SJSA1 (cell line): ENCODE data around the gene EXD3. TPM values are rescaled to one million over a fixed set of nuclear protein-coding genes. Genes with fewer than 3 reads are reported as not detected.
"Not testable (repeated sequence)": the region's sequence is repeated elsewhere in the genome, so short reads cannot be mapped to it uniquely, and the experiment has no call there.

Source experiments
- DNase-seq, 2 experiments: peaks; one replicate each; pipeline ENCODE4 v3.0.0-alpha.2; 2015 to 2020; ENCODE audit warnings: low spot score in 2 of 2, low read depth in 1 of 2
- H3K27ac ChIP-seq: fragments of 250-450 bp; sonication (Bioruptor Pico); 2 replicates; pipeline ENCODE4 v1.5.1; 2020; ENCODE audit warnings: mild to moderate bottlenecking, moderate library complexity
- H3K27me3 ChIP-seq: fragments of 250-450 bp; sonication (Bioruptor Pico); replicated peaks from 2 replicates; pipeline ENCODE4 v1.5.1; 2020; ENCODE audit warnings: mild to moderate bottlenecking, moderate library complexity
- H3K36me3 ChIP-seq: fragments of 250-450 bp; sonication (Bioruptor Pico); 2 replicates; pipeline ENCODE4 v1.5.1; 2020; ENCODE audit warnings: mild to moderate bottlenecking
- H3K4me1 ChIP-seq: fragments of 250-450 bp; sonication (Bioruptor Pico); replicated peaks from 2 replicates; pipeline ENCODE4 v1.6.1; 2021; ENCODE audit warnings: mild to moderate bottlenecking
- H3K4me3 ChIP-seq: fragments of 250-450 bp; sonication (Bioruptor Pico); 2 replicates; pipeline ENCODE4 v1.5.1; 2020; ENCODE audit warnings: mild to moderate bottlenecking
- H3K9me3 ChIP-seq: fragments of 250-450 bp; sonication (Bioruptor Pico); replicated peaks from 2 replicates; pipeline ENCODE4 v1.5.1; 2020; ENCODE audit warnings: mild to moderate bottlenecking
- total RNA-seq: library from RNA; depleted of rRNA; stranded (reverse); fragments of >200 nt; shearing (Covaris generic); gene quantifications from 2 replicates; pipeline ENCODE4 v1.2.3, GENCODE V29; 2014

EXD3 gene
- total RNA-seq, 1 experiment from 2014 or later, result 4.0 TPM

GRCh38 chr9:137410891-137411249, 12.1 kb downstream of the EXD3 start:
- Histone ChIP-seq H3K27me3 (no peaks in the 10 kb centered on the region), H3K4me3 (peak overlapping the region; percentile 25), H3K36me3 (peaks cover 8% of the 10 kb centered on the region; the same call in 1 of the 2 replicates), H3K9me3 (no peaks in the 10 kb centered on the region), H3K27ac (peak overlapping the region; percentile 66), H3K4me1 (peaks cover 61% of the 10 kb centered on the region)
- DNase-seq, result no peak

DNA sequence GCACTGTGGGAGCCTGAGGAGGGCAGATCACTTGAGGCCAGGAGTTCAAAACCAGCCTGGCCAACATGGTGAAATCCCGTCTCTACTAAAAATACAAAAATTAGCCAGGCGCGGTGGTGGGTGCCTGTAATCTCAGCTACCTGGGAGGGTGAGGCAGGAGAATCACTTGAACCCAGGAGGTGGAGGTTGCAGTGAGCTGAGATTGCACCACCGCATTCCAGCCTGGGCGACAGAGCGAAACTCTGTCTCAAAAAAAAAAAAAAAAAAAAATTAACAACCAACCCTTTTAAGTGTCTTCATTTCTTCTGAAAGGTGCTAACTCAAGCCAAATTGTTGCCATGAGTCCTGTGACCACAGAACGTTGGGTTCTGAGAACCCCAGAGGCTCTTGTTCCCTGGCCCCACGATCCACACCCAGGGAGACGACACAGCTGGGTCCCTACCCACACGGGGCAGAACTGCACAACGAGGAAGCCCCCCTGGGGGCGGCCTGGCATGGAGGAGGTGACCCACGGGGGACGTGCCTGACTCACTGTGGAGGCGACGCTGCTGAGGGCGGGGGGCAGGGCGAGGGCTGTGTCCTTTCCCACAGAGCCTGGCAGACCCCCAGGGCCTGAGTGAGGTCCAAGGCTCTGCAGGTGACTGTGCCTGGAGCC, 12.6 kb downstream of the EXD3 start:
- H3K4me1 ChIP-seq, result peaks cover 56% of the 10 kb centered on the region
- H3K27me3 ChIP-seq, DNase-seq, H3K36me3 ChIP-seq, H3K4me3 ChIP-seq, H3K9me3 ChIP-seq: not testable (repeated sequence)
- peak overlapping the region; percentile 66; the same call in 1 of the 2 replicates for H3K27ac ChIP-seq

DNA sequence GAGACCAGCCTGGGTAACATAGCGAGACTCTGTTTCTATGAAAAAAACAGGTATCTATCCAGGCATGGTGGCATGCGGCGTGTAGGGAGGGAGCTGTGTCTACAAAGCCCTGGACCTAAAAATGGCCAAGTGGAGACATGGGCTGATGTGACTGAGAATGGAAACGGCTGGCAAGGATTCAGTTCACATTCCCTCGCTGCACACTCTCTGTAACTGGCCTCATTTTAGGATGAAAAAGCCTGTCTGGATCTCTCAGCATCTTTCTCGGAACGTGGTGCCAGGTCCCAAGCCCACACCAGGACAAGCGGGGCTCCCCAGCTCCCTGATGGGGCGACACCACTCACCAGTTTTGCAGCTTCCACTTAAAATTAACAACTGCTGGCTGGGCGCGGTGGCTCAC, 13.4 kb downstream of the EXD3 start:
- H3K27me3 ChIP-seq, result no peaks in the 10 kb centered on the region
- no peaks in the 10 kb centered on the region for H3K9me3 ChIP-seq
- H3K4me3 ChIP-seq, result no peak overlapping the region
- 0 out of 2 replicates have a peak, but pooled peaks cover 6% of the 10 kb centered on the region for H3K36me3 ChIP-seq
- H3K4me1 ChIP-seq, result peaks cover 52% of the 10 kb centered on the region
- no peak for DNase-seq
- H3K27ac ChIP-seq, result no peak overlapping the region

DNA sequence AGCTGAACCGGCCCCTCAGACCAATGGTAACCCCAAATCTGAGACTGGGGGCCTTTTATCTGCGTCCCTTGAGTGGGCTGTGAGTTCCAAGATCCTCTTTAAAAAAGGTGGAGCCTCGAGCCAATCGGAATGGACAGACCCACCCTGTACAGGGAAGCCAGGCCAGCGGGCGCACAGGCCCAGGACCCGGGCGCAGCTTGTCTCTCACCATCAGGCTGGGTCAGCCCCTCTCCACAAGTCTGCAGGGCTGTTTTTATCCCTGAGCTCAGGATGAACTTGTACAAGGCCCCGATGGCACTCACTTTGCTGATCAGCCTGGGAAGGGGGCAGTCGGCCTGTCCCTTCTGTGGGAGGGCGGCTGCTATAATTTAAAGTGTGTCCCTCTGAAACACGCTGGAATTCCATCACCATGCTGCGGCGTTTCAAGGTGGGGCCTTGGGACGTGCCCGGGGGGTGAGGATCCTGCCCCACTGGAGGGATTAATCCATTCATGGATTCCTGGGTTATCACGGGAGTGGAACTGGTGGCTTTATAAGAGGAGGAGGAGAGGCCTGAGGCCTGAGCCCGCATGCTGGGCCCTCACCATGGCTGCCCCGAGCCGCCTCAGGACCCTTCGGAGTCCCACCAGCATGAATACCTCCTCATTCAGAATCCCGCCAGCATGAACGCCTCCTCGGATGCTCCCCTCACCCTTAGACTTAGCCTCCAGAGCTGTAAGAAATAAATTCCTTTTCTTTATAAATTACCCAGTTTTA, 14.1 kb downstream of the EXD3 start:
- H3K27ac ChIP-seq, result no peak overlapping the region
- H3K4me1 ChIP-seq, result peaks cover 45% of the 10 kb centered on the region
- H3K27me3 ChIP-seq, result no peaks in the 10 kb centered on the region
- H3K36me3 ChIP-seq, result no peaks in the 10 kb centered on the region
- DNase-seq, result no peak
- H3K9me3 ChIP-seq, result no peaks in the 10 kb centered on the region
- H3K4me3 ChIP-seq, result no peak overlapping the region

- DNase-seq, result no peak
- no peak overlapping the region for H3K4me3 ChIP-seq
- H3K27ac ChIP-seq, result no peak overlapping the region
- H3K27me3 ChIP-seq, result no peaks in the 10 kb centered on the region
- no peaks in the 10 kb centered on the region for H3K36me3 ChIP-seq
- peaks cover 34% of the 10 kb centered on the region for H3K4me1 ChIP-seq
- no peaks in the 10 kb centered on the region for H3K9me3 ChIP-seq
Measured at GRCh38 chr9:137407590-137408300, 15.2 kb downstream of the EXD3 start.

DNA sequence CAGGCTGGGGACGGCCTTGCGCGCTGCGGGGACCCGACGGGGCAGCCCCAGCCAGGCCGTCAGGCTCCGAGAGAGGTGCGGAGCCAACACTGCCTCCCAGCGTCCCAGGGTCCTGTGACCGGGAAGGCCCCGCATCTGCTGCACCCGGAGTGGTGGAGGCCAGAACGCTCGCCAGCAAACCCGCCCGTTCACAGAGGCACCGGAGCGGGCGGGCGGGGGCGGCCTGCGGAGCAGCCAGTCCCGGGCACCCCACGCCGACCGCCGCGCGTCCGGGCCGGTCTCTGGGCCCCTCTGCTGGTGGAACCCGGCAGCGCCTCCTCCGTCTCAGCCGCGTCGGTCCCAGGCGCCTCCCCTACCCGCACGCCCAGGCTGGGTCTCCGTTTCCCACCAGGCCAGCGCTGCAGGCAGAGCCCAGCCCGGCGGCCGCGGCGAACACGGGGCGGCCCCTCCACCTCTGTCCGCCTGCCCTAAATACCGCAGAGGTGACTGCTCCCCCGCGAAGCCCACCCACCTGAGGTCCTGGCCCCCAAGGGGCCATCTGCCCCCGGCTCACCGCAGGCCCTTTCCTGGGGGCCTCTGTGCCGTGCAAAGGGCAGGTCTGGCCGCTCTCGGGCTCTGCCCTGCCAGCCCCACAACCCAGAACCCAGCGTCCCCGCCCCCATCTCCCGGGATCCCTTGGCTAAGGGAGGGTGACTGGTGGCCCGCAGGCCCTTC, 15.9 kb downstream of the EXD3 start:
- H3K9me3 ChIP-seq, result no peaks in the 10 kb centered on the region
- no peak overlapping the region for H3K27ac ChIP-seq
- H3K27me3 ChIP-seq, result no peaks in the 10 kb centered on the region
- H3K36me3 ChIP-seq, result no peaks in the 10 kb centered on the region
- peak overlapping the region; percentile 22 for H3K4me3 ChIP-seq
- H3K4me1 ChIP-seq, result peaks cover 27% of the 10 kb centered on the region
- peak in 1 of 2 experiments; percentile 26 for DNase-seq

DNA sequence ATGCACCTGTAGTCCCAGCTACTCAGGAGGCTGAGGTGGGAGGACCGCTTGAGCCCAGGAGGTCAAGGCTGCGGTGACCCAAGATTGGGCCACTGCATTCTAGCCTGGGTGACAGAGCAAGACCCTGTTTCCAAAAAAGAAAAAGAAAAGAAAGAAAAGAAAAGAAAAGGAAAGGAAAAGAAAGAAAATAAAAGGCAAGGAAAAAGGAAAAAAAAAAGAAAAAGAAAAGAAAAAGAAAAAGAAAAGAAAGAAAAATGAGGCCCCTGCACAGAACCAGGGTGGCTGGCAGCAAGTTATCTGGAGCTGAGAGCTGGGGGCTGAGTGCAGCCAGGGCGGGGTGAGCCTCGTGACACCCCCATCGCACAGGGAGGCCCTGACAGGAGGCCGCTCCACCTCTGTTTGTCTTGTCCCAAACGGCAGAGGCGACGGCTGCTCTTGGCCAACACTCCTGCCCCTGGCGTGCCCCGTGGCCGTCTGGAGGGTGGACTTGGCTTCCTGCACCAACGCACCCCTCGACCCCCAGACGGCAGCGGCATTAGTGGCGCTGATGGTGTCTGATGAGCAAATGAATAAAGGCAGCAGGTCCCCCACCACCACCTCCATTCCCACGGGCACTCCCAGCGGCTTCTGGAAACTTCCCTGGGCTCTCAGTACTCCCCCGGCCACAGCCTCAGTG, 16.7 kb downstream of the EXD3 start:
- peaks cover 21% of the 10 kb centered on the region for H3K4me1 ChIP-seq
- H3K36me3 ChIP-seq, result no peaks in the 10 kb centered on the region
- H3K27ac ChIP-seq, result no peak overlapping the region
- H3K27me3 ChIP-seq, result no peaks in the 10 kb centered on the region
- no peak for DNase-seq
- no peaks in the 10 kb centered on the region for H3K9me3 ChIP-seq
- H3K4me3 ChIP-seq, result no peak overlapping the region

GRCh38 chr9:137405677-137406081, 17.3 kb downstream of the EXD3 start:
- H3K27me3 ChIP-seq, result no peaks in the 10 kb centered on the region
- no peak overlapping the region for H3K27ac ChIP-seq
- H3K4me1 ChIP-seq, result peaks cover 15% of the 10 kb centered on the region
- no peak overlapping the region for H3K4me3 ChIP-seq
- no peaks in the 10 kb centered on the region for H3K9me3 ChIP-seq
- H3K36me3 ChIP-seq, result no peaks in the 10 kb centered on the region
- DNase-seq, result no peak

DNA sequence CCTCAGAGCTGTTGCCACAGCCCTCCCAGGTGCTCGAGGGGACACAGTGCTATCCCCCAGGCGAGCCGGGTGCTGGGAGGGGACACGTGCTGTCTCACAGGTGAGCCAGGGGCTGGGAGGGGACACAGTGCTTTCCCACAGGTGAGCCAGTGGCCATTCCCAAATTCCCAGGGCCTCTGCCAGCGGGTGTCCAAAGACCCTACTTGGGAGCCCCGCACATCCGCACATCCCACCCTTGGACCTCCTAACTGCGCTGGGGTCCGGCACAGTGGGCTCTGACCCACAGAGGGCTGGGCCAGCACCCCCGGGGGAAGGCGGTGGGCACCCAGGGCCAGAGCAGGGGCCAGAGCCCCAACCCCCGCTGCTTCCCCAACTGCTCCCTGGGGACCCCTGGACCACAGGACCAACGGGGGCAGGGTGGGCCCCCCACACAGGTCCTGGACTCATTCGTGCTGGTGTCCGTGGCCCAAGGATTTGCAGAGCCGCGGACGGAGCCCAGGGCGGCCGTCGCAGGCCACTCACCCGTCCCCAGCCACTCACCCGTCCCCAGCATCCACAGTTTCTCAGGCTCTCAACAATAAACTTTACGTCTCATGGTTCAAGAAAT, 17.9 kb downstream of the EXD3 start:
- peaks cover 9% of the 10 kb centered on the region for H3K4me1 ChIP-seq
- H3K4me3 ChIP-seq, result no peak overlapping the region
- no peaks in the 10 kb centered on the region for H3K36me3 ChIP-seq
- no peaks in the 10 kb centered on the region for H3K9me3 ChIP-seq
- H3K27ac ChIP-seq, result no peak overlapping the region
- no peaks in the 10 kb centered on the region for H3K27me3 ChIP-seq
- DNase-seq, result no peak

GRCh38 chr9:137403269-137403668, 19.7 kb downstream of the EXD3 start:
- no peaks in the 10 kb centered on the region for H3K27me3 ChIP-seq
- peaks cover 8% of the 10 kb centered on the region for H3K4me1 ChIP-seq
- H3K36me3 ChIP-seq, result no peaks in the 10 kb centered on the region
- DNase-seq, result no peak
- H3K27ac ChIP-seq, result no peak overlapping the region
- H3K4me3 ChIP-seq, result no peak overlapping the region
- H3K9me3 ChIP-seq, result no peaks in the 10 kb centered on the region

DNA sequence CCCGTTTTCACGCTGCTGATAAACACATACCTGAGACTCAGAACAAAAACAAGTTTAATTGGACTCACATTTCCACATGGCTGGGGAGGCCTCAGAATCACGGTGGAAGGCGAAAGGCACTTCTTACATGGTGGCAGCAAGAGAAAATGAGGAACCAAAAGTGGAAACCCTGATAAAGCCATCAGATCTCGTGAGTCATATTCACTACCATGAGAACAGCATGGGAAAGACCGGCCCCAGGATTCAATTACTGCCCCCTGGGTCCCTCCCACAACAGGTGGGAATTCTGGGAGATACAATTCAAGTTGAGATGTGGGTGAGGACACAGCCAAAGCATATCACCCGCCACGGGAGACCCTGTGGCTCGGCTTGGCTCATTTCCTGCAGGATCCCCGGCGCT, 20.2 kb downstream of the EXD3 start:
- peaks cover 8% of the 10 kb centered on the region for H3K4me1 ChIP-seq
- DNase-seq, result no peak
- no peak overlapping the region for H3K27ac ChIP-seq
- H3K9me3 ChIP-seq, result no peaks in the 10 kb centered on the region
- no peak overlapping the region for H3K4me3 ChIP-seq
- no peaks in the 10 kb centered on the region for H3K27me3 ChIP-seq
- H3K36me3 ChIP-seq, result no peaks in the 10 kb centered on the region

- no peaks in the 10 kb centered on the region for H3K27me3 ChIP-seq
- no peaks in the 10 kb centered on the region for H3K9me3 ChIP-seq
- H3K36me3 ChIP-seq, result no peaks in the 10 kb centered on the region
- no peak overlapping the region for H3K4me3 ChIP-seq
- DNase-seq, result no peak
- H3K27ac ChIP-seq, result no peak overlapping the region
- H3K4me1 ChIP-seq, result no peaks in the 10 kb centered on the region
Measured at GRCh38 chr9:137398561-137399468, 24.1 kb downstream of the EXD3 start.
